ENCODE measurements around the gene GP2. TPM values are rescaled to one million over a fixed set of nuclear protein-coding genes. Genes with fewer than 3 reads are reported as not detected.

Gene GP2
- total and polyA plus RNA-seq, 2 donors (not counting 3 experiments of a cell fraction or from before 2014, with no cell fraction given) = not detected

GRCh38 chr16:20325005-20325404 lies 2.3 kb downstream of the GP2 start:
- H3K9me1 ChIP-seq (replicated peaks; ENCODE audit: control insufficient read depth, extremely low read depth, insufficient read depth, low read length) = no peaks in the 10 kb centered on the region
- ChIA-PET POLR2A (no interaction called here), CTCF (no interaction called here)
- H3K9me3 ChIP-seq (replicated peaks; ENCODE audit: control insufficient read depth, insufficient read depth, low read length) = no peaks in the 10 kb centered on the region
- no peak for DNase-seq (ENCODE audit: low read depth, low spot score)
- dilution Hi-C loops (cut with MboI; ENCODE audit: extremely low pct_ligation_motif_present, low sequenced_read_pairs) (no loop called here), intact Hi-C loops (cut with micrococcal nuclease) (no loop called here)
- no peak overlapping the region for H3K27ac ChIP-seq (ENCODE audit: insufficient read depth, low read depth, low read length)
- H3K4me2 ChIP-seq (ENCODE audit: insufficient read depth, low read length) = no peak overlapping the region
- H3K79me2 ChIP-seq (ENCODE audit: control insufficient read depth, insufficient read depth, low read length) = no peaks in the 10 kb centered on the region
- no peak overlapping the region for H2AFZ ChIP-seq (ENCODE audit: low read depth, low read length)
- no peaks in the 10 kb centered on the region for H4K20me1 ChIP-seq (replicated peaks; ENCODE audit: control insufficient read depth, extremely low read depth, insufficient read depth, low read length)
- H3K4me3 ChIP-seq (replicated peaks in 1 of 3; ENCODE audit: insufficient read depth in 1 of 3, low read depth in 1 of 3, low read length in 3 of 3) = no peak overlapping the region
- no peak for TF ChIP-seq POLR2A (IDR thresholded peaks at IDR 0.05; ENCODE audit: low read depth, low read length)
- TF ChIP-seq CTCF (IDR thresholded peaks at IDR 0.05; ENCODE audit: extremely low read depth in 1 of 2, insufficient read depth in 1 of 2, low read depth in 1 of 2, low read length in 2 of 2) = no peak
- TF ChIP-seq EZH2 (IDR thresholded peaks at IDR 0.05; ENCODE audit: borderline replicate concordance, low read depth, low read length, severe bottlenecking) = no peak
- TF ChIP-seq JUN (IDR thresholded peaks at IDR 0.05; ENCODE audit: borderline replicate concordance, insufficient read depth, insufficient read length, low read depth) = no peak
- no peak for TF ChIP-seq FOS (IDR thresholded peaks at IDR 0.05; ENCODE audit: borderline replicate concordance, insufficient read depth, low read length)
- no peak for TF ChIP-seq POLR2AphosphoS5 (IDR thresholded peaks at IDR 0.05; ENCODE audit: insufficient read depth, low read depth, low read length)
- TF ChIP-seq MYC (IDR thresholded peaks at IDR 0.05; ENCODE audit: low read depth, low read length) = no peak
- no peak for TF ChIP-seq GATA2 (IDR thresholded peaks at IDR 0.05; ENCODE audit: insufficient read depth, insufficient read length, low read depth, low read length)
- no peak for TF ChIP-seq MAX (IDR thresholded peaks at IDR 0.05; ENCODE audit: insufficient read depth, insufficient read length)
- FAIRE-seq = no peak
- H3K4me1 ChIP-seq (ENCODE audit: control insufficient read depth, extremely low read depth, insufficient read depth, low read length) = no peaks in the 10 kb centered on the region
- BruUV-seq (replicated peaks) = no TSS peak
- H3K27me3 ChIP-seq (ENCODE audit: control insufficient read depth in 2 of 2, insufficient read depth in 2 of 2, low read length in 2 of 2) = no peaks in the 10 kb centered on the region
- no peak overlapping the region for H3K9ac ChIP-seq (replicated peaks; ENCODE audit: extremely low read depth, insufficient read depth, low read length)
- H3K36me3 ChIP-seq (ENCODE audit: control insufficient read depth in 2 of 2, extremely low read depth in 1 of 2, insufficient read depth in 2 of 2, low read length in 2 of 2) = no peaks in the 10 kb centered on the region

All from endothelial cell of umbilical vein (primary cell).